Tibial artery (tissue), 4 donors: Measurements from ENCODE around the gene CATSPER3.

Source experiments
- DNase-seq, 2 donors: peaks; one replicate each; pipeline ENCODE4 v3.0.0-alpha.2; 2019
- H3K27ac ChIP-seq, 2 donors: fragments of 200-600 bp; sonication (generic) in 1 of 2; 1 replicate in 1 of 2; 2 replicates in 1 of 2; pipeline ENCODE4 v1.5.1; 2018 to 2019; ENCODE audit warnings: mild to moderate bottlenecking in 1 of 2
- H3K27me3 ChIP-seq, 2 donors: fragments of 200-600 bp; sonication (generic) in 1 of 2; one replicate each; pipeline versions ENCODE4 v1.5.1 to v1.6.0; 2016 to 2019
- H3K36me3 ChIP-seq, 3 donors: fragments of 200-600 bp; sonication (generic) in 2 of 3; one replicate each; pipeline ENCODE4 v1.5.1; 2016 to 2019; ENCODE audit warnings: mild to moderate bottlenecking in 2 of 3
- H3K4me1 ChIP-seq, 4 donors: fragments of 200-600 bp; sonication (generic) in 2 of 4; 1 replicate in 3 of 4; 2 replicates in 1 of 4; pipeline ENCODE4 v1.5.1; 2016 to 2019
- H3K4me3 ChIP-seq, 2 donors: fragments of 200-600 bp; sonication (generic) in 1 of 2; 1 replicate in 1 of 2; 2 replicates in 1 of 2; pipeline ENCODE4 v1.5.1; 2018 to 2019; ENCODE audit warnings: mild to moderate bottlenecking in 2 of 2
- H3K9me3 ChIP-seq, 3 donors: fragments of 200-600 bp; sonication (generic) in 1 of 3; one replicate each; pipeline ENCODE4 v1.5.1; 2016 to 2019
- CTCF ChIP-seq, 2 experiments: fragments of 200-600 bp in 1 of 2; fragments of 450-650 bp in 1 of 2; IDR thresholded peaks; one replicate each; pipeline ENCODE4 v1.5.1; 2017 to 2019; ENCODE audit warnings: antibody characterized with exemption in 2 of 2, mild to moderate bottlenecking in 1 of 2, moderate library complexity in 1 of 2
- intact Hi-C: fragments of 100-400 bp; cut with DNase I; formaldehyde crosslinking; loops from one replicate; pipeline ENCODE4 v1.15.0; 2023; ENCODE audit warnings: low total_unique reads

Gene CATSPER3

GRCh38 chr5:134967607-134968006, at the start of gene CATSPER3:
TSS of gene CATSPER3 (plus strand) at chr5:134967907. CDS start at chr5:134967992, 85 bp downstream.
- no peaks in the 10 kb centered on the region for H3K4me1 ChIP-seq
- TF ChIP-seq CTCF (IDR thresholded peaks at IDR 0.05) = no peak
- no peaks in the 10 kb centered on the region for H3K27me3 ChIP-seq
- no peak for DNase-seq
- intact Hi-C loops = no loop called here
- H3K9me3 ChIP-seq = no peaks in the 10 kb centered on the region
- peaks cover 0 to 18% (median 2%) of the 10 kb centered on the region in 3 donors for H3K36me3 ChIP-seq
- H3K4me3 ChIP-seq = no peak within 1 kb of the TSS
- no peak within 1 kb of the TSS for H3K27ac ChIP-seq

GRCh38 chr5:134918861-134919260, 48.8 kb upstream of the CATSPER3 start:
- peaks cover 8 to 21% (median 13%) of the 10 kb centered on the region in 3 donors for H3K36me3 ChIP-seq

GRCh38 chr5:134920848-134921575, 46.7 kb upstream of the CATSPER3 start:
- intact Hi-C loops = loop anchor here (10.0 kb wide), 1 partner anchor 264 kb away; no protein-coding TSS in a partner anchor
- Histone ChIP-seq H3K4me3 (no peak overlapping the region), H3K27me3 (no peaks in the 10 kb centered on the region), H3K36me3 (peaks cover 0 to under 1% (median under 1%) of the 10 kb centered on the region in 3 donors), H3K27ac (no peak overlapping the region), H3K4me1 (no peaks in the 10 kb centered on the region), H3K9me3 (no peaks in the 10 kb centered on the region)
- TF ChIP-seq CTCF (IDR thresholded peaks at IDR 0.05) = no peak
- DNase-seq = no peak

More at GRCh38 chr5:134918861-134919260, 48.8 kb upstream of the CATSPER3 start:
- intact Hi-C loops = no loop called here
- Histone ChIP-seq H3K4me1 (no peaks in the 10 kb centered on the region), H3K27ac (no peak overlapping the region), H3K27me3 (no peaks in the 10 kb centered on the region), H3K9me3 (no peaks in the 10 kb centered on the region), H3K4me3 (no peak overlapping the region)
- no peak for TF ChIP-seq CTCF (IDR thresholded peaks at IDR 0.05)
- no peak for DNase-seq

- no peak for DNase-seq
- TF ChIP-seq CTCF (IDR thresholded peaks at IDR 0.05) = no peak
- peaks cover 3 to 26% (median 6%) of the 10 kb centered on the region in 3 donors for H3K36me3 ChIP-seq
- no peak overlapping the region for H3K4me3 ChIP-seq
- no peaks in the 10 kb centered on the region for H3K27me3 ChIP-seq
- intact Hi-C loops = no loop called here
- H3K27ac ChIP-seq = no peak overlapping the region
- no peaks in the 10 kb centered on the region for H3K4me1 ChIP-seq
- H3K9me3 ChIP-seq = no peaks in the 10 kb centered on the region
These were observed 35.2 kb upstream of the CATSPER3 start for GRCh38 chr5:134932508-134932907.

- H3K9me3 ChIP-seq = no peaks in the 10 kb centered on the region
- no peak overlapping the region for H3K4me3 ChIP-seq
- peaks cover 3 to 30% (median 6%) of the 10 kb centered on the region in 3 donors for H3K36me3 ChIP-seq
- H3K27me3 ChIP-seq = no peaks in the 10 kb centered on the region
- DNase-seq = no peak
- H3K4me1 ChIP-seq = no peaks in the 10 kb centered on the region
- intact Hi-C loops = no loop called here
- TF ChIP-seq CTCF (IDR thresholded peaks at IDR 0.05) = no peak
- H3K27ac ChIP-seq = no peak overlapping the region
These were observed 33.5 kb upstream of the CATSPER3 start for GRCh38 chr5:134934202-134934601.
